ENCODE results near the gene CHIA. TPM values are rescaled to one million over a fixed set of nuclear protein-coding genes. Genes with fewer than 3 reads are reported as not detected.

Gene CHIA
- total and polyA plus RNA-seq, 2 experiments from 2014 or later, result not detected

DNA sequence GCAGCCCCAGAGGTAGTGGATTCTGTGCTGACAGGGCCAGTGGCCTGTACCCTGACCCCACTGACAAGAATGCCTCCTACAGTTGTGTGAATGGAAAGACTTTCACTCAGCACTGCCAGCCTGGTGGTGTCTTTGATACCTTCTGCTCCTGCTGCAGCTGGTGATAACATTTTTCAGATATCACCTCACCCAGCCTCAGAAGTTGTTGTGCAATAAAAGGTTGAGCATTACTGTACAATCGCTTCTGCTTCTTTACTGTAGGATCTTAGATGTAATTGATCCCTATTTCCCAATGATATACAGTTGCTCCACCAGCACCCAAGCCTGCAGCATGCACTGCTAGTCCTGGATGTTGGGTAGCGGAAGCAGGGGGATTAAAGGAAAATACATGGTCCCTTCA lies 4.8 kb upstream of the CHIA start:
- H3K9ac ChIP-seq, result no peak overlapping the region
- H4K20me1 ChIP-seq (ENCODE audit: insufficient read depth), result no peaks in the 10 kb centered on the region
- WGBS, 2 experiments (ENCODE audit: low coverage in 1 of 2, low lambda C conversion rate in 2 of 2, missing lambda C conversion rate in 2 of 2), result 33 to 39% methylated on average over 2 of the region's 2 CpGs
- H3K9me2 ChIP-seq (ENCODE audit: insufficient read depth), result no peaks in the 10 kb centered on the region
- H3K4me3 ChIP-seq, result no peak overlapping the region
- no peaks in the 10 kb centered on the region for H3K9me3 ChIP-seq (ENCODE audit: low read depth)
- H3K79me2 ChIP-seq (ENCODE audit: insufficient read depth), result no peaks in the 10 kb centered on the region
- no peak for DNase-seq
- no peaks in the 10 kb centered on the region for H3K36me3 ChIP-seq (ENCODE audit: low read depth)
- in situ Hi-C loops (cut with MboI), result no loop called here
- no peak overlapping the region for H3K27ac ChIP-seq
- H3K4me2 ChIP-seq (ENCODE audit: unreplicated experiment), result no peak overlapping the region
- TF ChIP-seq EZH2phosphoT487 (IDR thresholded peaks at IDR 0.05; ENCODE audit: insufficient read depth, low read depth), result no peak
- no peak for TF ChIP-seq EZH2 (IDR thresholded peaks at IDR 0.05; ENCODE audit: insufficient read depth, poor library complexity, severe bottlenecking)
- H2AFZ ChIP-seq, result no peak overlapping the region
- H3K27me3 ChIP-seq (replicated peaks; ENCODE audit: insufficient read depth), result peaks cover 4% of the 10 kb centered on the region; the same call in 1 of the 2 replicates
- no peaks in the 10 kb centered on the region for H3K4me1 ChIP-seq (ENCODE audit: insufficient read depth)
- no peaks in the 10 kb centered on the region for H3F3A ChIP-seq (ENCODE audit: insufficient read depth)

DNA sequence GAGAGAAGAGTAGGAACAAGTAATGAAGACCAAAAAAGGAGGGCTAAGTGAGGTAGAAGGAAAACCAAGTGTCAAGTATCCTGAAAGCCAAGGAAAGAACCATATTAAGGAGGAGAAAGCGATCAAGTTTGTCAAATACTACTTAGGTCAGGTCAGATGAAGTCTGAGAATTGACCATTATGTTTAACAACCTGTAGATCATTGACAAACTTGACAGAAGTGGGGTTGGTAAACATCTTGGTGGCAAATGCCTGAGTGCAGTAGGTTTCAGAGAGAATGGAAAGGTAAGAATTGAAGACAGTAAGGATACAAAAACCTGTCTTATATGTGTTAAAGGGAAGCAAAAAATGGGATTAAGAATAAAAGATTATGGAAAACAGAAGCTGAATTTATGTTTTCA lies 3.7 kb upstream of the CHIA start:
- no peaks in the 10 kb centered on the region for H3F3A ChIP-seq (ENCODE audit: insufficient read depth)
- H3K9ac ChIP-seq, result no peak overlapping the region
- H2AFZ ChIP-seq, result no peak overlapping the region
- H3K27ac ChIP-seq, result no peak overlapping the region
- in situ Hi-C loops (cut with MboI), result no loop called here
- no peaks in the 10 kb centered on the region for H3K79me2 ChIP-seq (ENCODE audit: insufficient read depth)
- H3K36me3 ChIP-seq (ENCODE audit: low read depth), result no peaks in the 10 kb centered on the region
- 4 to 6% methylated on average over 1 of the region's 1 CpG for WGBS, 2 experiments (ENCODE audit: low coverage in 1 of 2, low lambda C conversion rate in 2 of 2, missing lambda C conversion rate in 2 of 2)
- H3K4me3 ChIP-seq, result no peak overlapping the region
- peaks cover 4% of the 10 kb centered on the region; the same call in 1 of the 2 replicates for H3K27me3 ChIP-seq (replicated peaks; ENCODE audit: insufficient read depth)
- no peaks in the 10 kb centered on the region for H3K4me1 ChIP-seq (ENCODE audit: insufficient read depth)
- DNase-seq, result no peak
- H3K9me2 ChIP-seq (ENCODE audit: insufficient read depth), result no peaks in the 10 kb centered on the region
- no peaks in the 10 kb centered on the region for H4K20me1 ChIP-seq (ENCODE audit: insufficient read depth)
- TF ChIP-seq EZH2 (IDR thresholded peaks at IDR 0.05; ENCODE audit: insufficient read depth, poor library complexity, severe bottlenecking) (no peak), EZH2phosphoT487 (IDR thresholded peaks at IDR 0.05; ENCODE audit: insufficient read depth, low read depth) (no peak)
- no peak overlapping the region for H3K4me2 ChIP-seq (ENCODE audit: unreplicated experiment)
- no peaks in the 10 kb centered on the region for H3K9me3 ChIP-seq (ENCODE audit: low read depth)

DNA sequence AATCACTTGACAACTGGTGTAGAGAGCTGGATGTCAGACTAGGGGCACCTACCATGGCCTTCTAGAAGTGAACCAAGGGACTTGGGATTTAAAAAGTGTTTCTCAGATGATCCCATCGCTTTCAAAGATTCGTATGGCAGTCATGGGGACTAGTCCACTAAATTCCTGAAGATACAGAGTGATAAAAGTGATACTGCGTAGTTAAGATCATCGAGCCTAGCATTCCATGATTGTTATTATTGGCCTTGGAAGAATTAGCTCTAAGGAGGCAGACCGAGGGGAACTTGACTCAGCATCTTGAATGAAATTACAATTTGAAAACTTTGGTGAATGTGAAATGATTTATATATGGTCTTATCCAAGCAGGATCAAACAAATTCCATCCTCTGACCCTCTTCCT lies 1.3 kb upstream of the CHIA start:
- no peak for DNase-seq
- Histone ChIP-seq H3K9ac (no peak overlapping the region), H3K36me3 (ENCODE audit: low read depth) (no peaks in the 10 kb centered on the region), H2AFZ (no peak overlapping the region), H3F3A (ENCODE audit: insufficient read depth) (no peaks in the 10 kb centered on the region), H3K9me2 (ENCODE audit: insufficient read depth) (no peaks in the 10 kb centered on the region), H4K20me1 (ENCODE audit: insufficient read depth) (no peaks in the 10 kb centered on the region), H3K9me3 (ENCODE audit: low read depth) (no peaks in the 10 kb centered on the region), H3K79me2 (ENCODE audit: insufficient read depth) (no peaks in the 10 kb centered on the region), H3K4me1 (ENCODE audit: insufficient read depth) (no peaks in the 10 kb centered on the region), H3K27ac (no peak overlapping the region), H3K27me3 (replicated peaks; ENCODE audit: insufficient read depth) (peaks cover 10% of the 10 kb centered on the region; the same call in 1 of the 2 replicates), H3K4me3 (no peak overlapping the region), H3K4me2 (ENCODE audit: unreplicated experiment) (no peak overlapping the region)
- in situ Hi-C loops (cut with MboI), result no loop called here
- no peak for TF ChIP-seq EZH2phosphoT487 (IDR thresholded peaks at IDR 0.05; ENCODE audit: insufficient read depth, low read depth)
- TF ChIP-seq EZH2 (IDR thresholded peaks at IDR 0.05; ENCODE audit: insufficient read depth, poor library complexity, severe bottlenecking), result no peak
- WGBS, 2 experiments (ENCODE audit: low coverage in 1 of 2, low lambda C conversion rate in 2 of 2, missing lambda C conversion rate in 2 of 2), result 7 to 9% methylated on average over 4 to 5 of the region's 5 CpGs

DNA sequence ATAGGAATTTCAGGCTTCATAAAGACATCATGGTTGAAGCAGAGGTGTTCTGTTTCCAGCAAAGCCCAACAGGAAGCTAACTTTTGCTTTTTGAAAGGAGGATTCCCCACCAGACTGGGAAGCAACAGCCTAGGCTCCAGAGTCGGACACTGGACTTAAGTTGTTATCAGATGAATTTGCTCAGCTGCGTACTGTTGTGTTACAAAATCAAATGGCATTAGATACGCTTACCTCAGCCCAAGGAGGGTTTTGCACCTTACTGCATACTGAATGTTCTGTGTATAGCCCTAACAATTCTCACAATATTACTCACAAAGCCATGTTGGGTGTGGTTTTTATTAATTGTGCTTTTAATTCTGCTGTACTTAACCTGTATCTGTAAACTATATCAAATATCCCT lies 547 bp upstream of the CHIA start:
- TF ChIP-seq EZH2phosphoT487 (IDR thresholded peaks at IDR 0.05; ENCODE audit: insufficient read depth, low read depth), result no peak
- no peak for TF ChIP-seq EZH2 (IDR thresholded peaks at IDR 0.05; ENCODE audit: insufficient read depth, poor library complexity, severe bottlenecking)
- in situ Hi-C loops (cut with MboI), result no loop called here
- H3F3A ChIP-seq (ENCODE audit: insufficient read depth), result no peaks in the 10 kb centered on the region

DNA sequence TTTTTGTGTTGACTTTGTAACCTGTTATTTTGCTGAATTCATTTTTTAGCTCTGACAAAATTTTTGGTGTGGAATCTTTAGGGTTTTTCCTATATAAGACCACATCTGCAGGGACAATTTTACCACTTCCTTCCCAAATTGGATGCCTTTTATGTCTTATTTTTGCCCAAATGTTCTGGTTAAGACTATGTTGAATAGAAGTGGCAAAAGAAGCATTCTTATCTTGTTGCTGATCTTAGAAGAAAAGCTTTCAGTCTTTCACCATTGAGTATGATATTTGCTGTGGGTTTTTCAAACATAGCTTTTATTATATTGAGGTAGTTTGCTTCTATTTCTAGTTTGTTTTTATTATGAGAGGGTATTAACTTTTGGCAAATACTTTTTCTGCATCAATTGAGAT lies 3.7 kb downstream of the CHIA start:
- Histone ChIP-seq H3K9ac (no peak overlapping the region), H3K9me2 (ENCODE audit: insufficient read depth) (no peaks in the 10 kb centered on the region), H3K9me3 (ENCODE audit: low read depth) (no peaks in the 10 kb centered on the region), H3K4me3 (no peak overlapping the region), H3K27me3 (replicated peaks; ENCODE audit: insufficient read depth) (0 out of 2 replicates have a peak, but pooled peaks cover 6% of the 10 kb centered on the region), H3F3A (ENCODE audit: insufficient read depth) (no peaks in the 10 kb centered on the region), H3K4me1 (ENCODE audit: insufficient read depth) (no peaks in the 10 kb centered on the region), H3K79me2 (ENCODE audit: insufficient read depth) (no peaks in the 10 kb centered on the region), H3K4me2 (ENCODE audit: unreplicated experiment) (no peak overlapping the region), H3K27ac (no peak overlapping the region), H4K20me1 (ENCODE audit: insufficient read depth) (no peaks in the 10 kb centered on the region), H3K36me3 (ENCODE audit: low read depth) (no peaks in the 10 kb centered on the region), H2AFZ (no peak overlapping the region)
- no peak for TF ChIP-seq EZH2 (IDR thresholded peaks at IDR 0.05; ENCODE audit: insufficient read depth, poor library complexity, severe bottlenecking)
- TF ChIP-seq EZH2phosphoT487 (IDR thresholded peaks at IDR 0.05; ENCODE audit: insufficient read depth, low read depth), result no peak
- in situ Hi-C loops (cut with MboI), result no loop called here
- DNase-seq, result no peak

More for the DNA sequence above, 547 bp upstream of the CHIA start:
- no peak overlapping the region for H3K27ac ChIP-seq
- 59 to 62% methylated on average over 3 of the region's 3 CpGs for WGBS, 2 experiments (ENCODE audit: low coverage in 1 of 2, low lambda C conversion rate in 2 of 2, missing lambda C conversion rate in 2 of 2)
- no peaks in the 10 kb centered on the region for H3K36me3 ChIP-seq (ENCODE audit: low read depth)
- DNase-seq, result no peak
- no peaks in the 10 kb centered on the region for H4K20me1 ChIP-seq (ENCODE audit: insufficient read depth)
- H3K9me2 ChIP-seq (ENCODE audit: insufficient read depth), result no peaks in the 10 kb centered on the region
- no peak overlapping the region for H3K9ac ChIP-seq
- no peak overlapping the region for H2AFZ ChIP-seq
- H3K4me2 ChIP-seq (ENCODE audit: unreplicated experiment), result no peak overlapping the region
- peaks cover 10% of the 10 kb centered on the region; the same call in 1 of the 2 replicates for H3K27me3 ChIP-seq (replicated peaks; ENCODE audit: insufficient read depth)
- H3K4me3 ChIP-seq, result no peak overlapping the region
- no peaks in the 10 kb centered on the region for H3K4me1 ChIP-seq (ENCODE audit: insufficient read depth)
- H3K79me2 ChIP-seq (ENCODE audit: insufficient read depth), result no peaks in the 10 kb centered on the region
- no peaks in the 10 kb centered on the region for H3K9me3 ChIP-seq (ENCODE audit: low read depth)

Data from GM23248 (cell line).